ENCODE results near the gene MSH5.
A peak's percentile ranks its signal among the peaks of the same experiment; 100 is the strongest.

The MSH5 gene

DNA sequence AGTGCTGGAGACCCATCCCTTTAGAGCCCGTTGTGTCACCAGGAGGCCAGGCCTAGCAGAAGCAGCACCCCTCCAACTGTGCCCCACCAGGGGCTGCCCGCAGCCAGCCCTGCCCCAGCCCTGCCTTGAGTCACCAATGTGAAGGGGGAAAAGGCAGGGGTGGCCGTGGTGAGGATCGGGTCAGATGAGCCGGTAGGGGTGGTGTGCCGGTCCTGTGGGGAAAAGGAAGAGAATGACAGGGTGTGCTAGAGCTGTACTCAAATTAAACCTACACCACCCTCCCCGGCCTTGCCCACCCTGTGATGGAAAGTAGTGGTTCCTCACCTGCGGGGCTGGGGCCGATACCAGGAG is 25.7 kb downstream of the MSH5 start:
- no peak for DNase-seq (ENCODE audit: insufficient read length, low spot score)
- no peak for FAIRE-seq
- TF ChIP-seq SPI1 (IDR thresholded peaks at IDR 0.05; ENCODE audit: low read depth, low read length) = no peak
- TF ChIP-seq POLR2AphosphoS5 (IDR thresholded peaks at IDR 0.05; ENCODE audit: low read depth, low read length) = no peak
- TF ChIP-seq TAF1 (IDR thresholded peaks at IDR 0.05; ENCODE audit: low read depth, low read length) = no peak
- TF ChIP-seq POU2F2 (IDR thresholded peaks at IDR 0.05; ENCODE audit: low read depth, low read length) = no peak

DNA sequence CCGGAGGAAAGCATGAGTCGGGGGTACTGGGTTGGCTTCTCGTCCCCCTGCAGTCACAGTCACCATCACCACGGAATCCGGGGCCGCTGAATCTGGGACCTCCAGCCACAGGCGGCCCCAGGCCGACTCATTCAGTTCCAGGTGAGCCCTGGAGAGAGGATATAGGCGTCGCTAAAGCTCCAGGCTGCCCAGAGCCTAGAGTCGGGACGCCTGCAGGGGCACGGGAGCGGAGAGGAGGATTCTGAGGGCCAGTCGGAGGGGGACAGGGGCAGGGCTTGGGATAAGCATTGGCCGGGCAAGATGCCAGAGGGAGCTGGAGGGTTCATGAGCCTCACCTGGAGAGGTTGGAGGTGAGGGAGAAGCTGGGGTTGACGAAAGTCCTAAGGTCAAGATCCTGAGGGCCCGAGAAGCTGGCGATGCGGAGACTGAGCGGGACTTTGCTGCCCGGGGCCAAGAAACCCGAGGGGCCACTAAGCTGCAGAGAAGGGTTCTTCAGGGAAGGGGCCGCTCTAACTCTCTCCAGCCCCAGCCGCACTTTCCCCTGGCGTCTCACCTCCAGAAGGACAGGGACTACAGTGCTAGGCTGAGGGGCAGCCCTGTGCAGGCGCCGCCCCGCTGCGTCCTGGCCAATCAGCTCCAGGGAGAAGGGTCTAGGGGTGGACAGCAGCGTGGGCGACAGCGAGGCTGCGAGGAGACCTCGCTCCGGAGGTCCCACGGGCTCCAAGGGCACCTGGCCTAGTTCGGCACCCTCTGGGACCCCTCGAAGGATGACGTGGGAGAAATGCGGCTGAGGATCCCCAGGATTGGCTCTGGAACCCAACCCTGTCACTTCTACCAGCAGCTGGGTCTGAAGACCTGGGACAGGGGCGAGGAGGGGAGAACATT is 26.3 kb downstream of the MSH5 start:
- DNase-seq (ENCODE audit: insufficient read length, low spot score) (no peak), FAIRE-seq (peak; percentile 41)
- TF ChIP-seq PAX5 (IDR thresholded peaks at IDR 0.05; ENCODE audit: insufficient read depth, low read length, severe bottlenecking) = no peak
- TF ChIP-seq POLR2A (IDR thresholded peaks at IDR 0.05; ENCODE audit: low read depth, low read length) = no peak
- TF ChIP-seq POLR2AphosphoS5 (IDR thresholded peaks at IDR 0.05; ENCODE audit: low read depth, low read length) = no peak
- no peak for TF ChIP-seq SPI1 (IDR thresholded peaks at IDR 0.05; ENCODE audit: low read depth, low read length)

DNA sequence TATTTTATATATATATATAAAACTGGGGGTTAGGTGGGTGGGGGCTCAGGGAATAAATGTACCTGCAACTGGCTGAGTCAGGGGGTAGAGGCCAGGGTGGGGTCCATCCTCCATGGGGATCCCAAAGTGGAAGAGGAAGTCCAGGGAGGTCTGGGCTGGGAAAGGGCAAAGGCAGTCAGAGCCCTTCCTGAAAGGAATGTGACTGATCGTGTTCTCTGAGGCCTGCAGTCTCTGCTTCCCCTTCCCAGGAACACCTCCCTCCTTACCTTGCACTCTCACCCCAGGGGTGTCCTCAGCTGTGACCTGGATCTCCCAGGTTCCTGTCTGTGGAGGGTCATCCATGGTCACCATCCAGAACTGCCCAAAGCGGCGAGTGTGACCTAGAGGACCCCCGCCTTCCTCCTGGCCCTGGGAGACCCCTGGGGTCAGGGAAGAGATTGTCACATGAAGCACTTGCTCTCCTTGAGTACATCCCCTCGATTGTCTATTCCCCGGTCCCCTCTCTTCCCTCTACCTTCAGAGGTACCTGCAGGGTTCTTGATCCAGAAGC is 27.4 kb downstream of the MSH5 start:
- TF ChIP-seq POLR2AphosphoS5 (IDR thresholded peaks at IDR 0.05; ENCODE audit: low read depth, low read length) (no peak), PAX5 (IDR thresholded peaks at IDR 0.05; ENCODE audit: insufficient read depth, low read length, severe bottlenecking) (no peak), POU2F2 (IDR thresholded peaks at IDR 0.05; ENCODE audit: low read depth, low read length) (no peak), POLR2A (IDR thresholded peaks at IDR 0.05; ENCODE audit: low read depth, low read length) (no peak), SPI1 (IDR thresholded peaks at IDR 0.05; ENCODE audit: low read depth, low read length) (no peak), TAF1 (IDR thresholded peaks at IDR 0.05; ENCODE audit: low read depth, low read length) (no peak)
- no peak for FAIRE-seq
- DNase-seq (ENCODE audit: insufficient read length, low spot score) = no peak

DNA sequence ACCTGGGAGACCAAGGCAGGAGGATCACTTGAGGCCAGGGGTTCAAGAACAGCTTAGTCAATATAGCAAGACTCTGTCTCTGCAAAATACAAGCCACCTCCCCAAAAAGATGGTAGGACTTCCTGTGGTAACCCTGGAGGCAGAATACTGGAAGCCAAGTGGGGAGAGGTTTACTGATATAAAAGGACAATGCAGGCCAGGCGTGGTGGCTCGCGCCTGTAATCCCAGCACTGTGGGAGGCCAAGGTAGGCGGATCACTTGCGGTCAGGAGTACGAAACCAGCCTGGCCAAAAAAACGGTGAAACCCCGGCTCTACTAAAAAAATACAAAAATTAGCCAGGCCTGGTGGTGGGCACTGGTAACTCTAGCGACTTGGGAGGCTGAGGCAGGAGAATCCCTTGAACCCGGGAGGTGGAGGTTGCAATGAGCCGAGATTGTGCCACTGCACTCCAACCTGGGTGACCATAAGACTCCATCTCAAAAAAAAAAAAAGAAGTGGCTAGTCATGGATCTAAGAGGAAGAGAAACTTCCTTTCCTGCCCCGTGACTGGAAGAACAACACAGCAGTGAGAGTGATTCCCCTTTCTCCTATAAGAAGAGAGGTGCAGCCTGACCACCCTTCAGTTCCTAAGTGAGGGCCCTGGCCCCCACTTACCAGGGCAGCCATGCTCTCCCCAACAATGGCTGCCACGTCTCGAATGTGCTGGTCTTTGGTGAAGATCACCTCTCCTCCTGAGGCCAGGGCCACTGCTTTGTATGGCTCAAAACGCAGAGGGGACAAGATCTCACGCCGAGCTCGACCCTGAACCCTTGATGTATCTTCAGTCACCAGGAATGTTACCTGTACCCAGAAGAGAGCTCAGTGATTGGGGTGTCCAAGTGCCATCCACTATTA is 28.8 kb downstream of the MSH5 start:
- TF ChIP-seq POU2F2 (IDR thresholded peaks at IDR 0.05; ENCODE audit: low read depth, low read length) (no peak), POLR2AphosphoS5 (IDR thresholded peaks at IDR 0.05; ENCODE audit: low read depth, low read length) (no peak), SPI1 (IDR thresholded peaks at IDR 0.05; ENCODE audit: low read depth, low read length) (no peak), POLR2A (IDR thresholded peaks at IDR 0.05; ENCODE audit: low read depth, low read length) (no peak), PAX5 (IDR thresholded peaks at IDR 0.05; ENCODE audit: insufficient read depth, low read length, severe bottlenecking) (no peak), TAF1 (IDR thresholded peaks at IDR 0.05; ENCODE audit: low read depth, low read length) (no peak)
- no peak for DNase-seq (ENCODE audit: insufficient read length, low spot score)
- FAIRE-seq = no peak

DNA sequence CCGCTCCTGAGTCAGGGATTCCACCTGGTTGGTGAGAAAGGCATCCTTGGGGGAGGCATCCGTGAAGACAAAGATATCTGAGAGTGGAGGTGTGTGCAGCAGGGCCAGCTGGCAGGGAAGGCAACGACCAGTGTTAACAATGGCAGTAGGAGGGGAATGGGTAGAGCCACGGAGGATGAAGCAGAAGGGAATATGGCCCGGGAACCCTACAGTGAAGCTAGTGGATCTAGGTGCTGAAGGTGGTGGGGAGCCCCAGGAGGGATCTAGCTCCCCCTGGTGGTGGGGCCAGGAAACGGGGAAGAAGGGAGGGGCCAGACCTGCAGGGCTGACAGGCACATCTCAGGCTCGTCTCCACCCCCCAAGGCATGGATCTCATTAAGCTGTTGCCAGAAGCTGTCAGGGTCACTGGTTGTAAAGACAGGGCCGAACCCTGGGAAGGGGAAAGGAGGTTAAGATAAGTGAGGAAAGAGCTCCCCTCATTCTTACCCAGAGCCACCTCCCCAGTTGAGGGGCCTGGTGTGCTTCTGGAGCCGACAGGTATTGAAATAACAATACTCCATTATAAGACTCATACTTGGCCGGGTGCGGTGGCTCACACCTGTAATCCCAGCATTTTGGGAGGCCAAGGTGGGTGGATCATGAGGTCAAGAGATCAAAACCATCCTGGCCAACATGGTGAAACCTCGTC is 30.0 kb downstream of the MSH5 start:
- DNase-seq (ENCODE audit: insufficient read length, low spot score) (peak; percentile 86), FAIRE-seq (peak; percentile 80)
- TF ChIP-seq SPI1 (IDR thresholded peaks at IDR 0.05; ENCODE audit: low read depth, low read length) (no peak), PAX5 (IDR thresholded peaks at IDR 0.05; ENCODE audit: insufficient read depth, low read length, severe bottlenecking) (no peak), TAF1 (IDR thresholded peaks at IDR 0.05; ENCODE audit: low read depth, low read length) (no peak), POU2F2 (IDR thresholded peaks at IDR 0.05; ENCODE audit: low read depth, low read length) (no peak), POLR2A (IDR thresholded peaks at IDR 0.05; ENCODE audit: low read depth, low read length) (no peak), POLR2AphosphoS5 (IDR thresholded peaks at IDR 0.05; ENCODE audit: low read depth, low read length) (no peak)

DNA sequence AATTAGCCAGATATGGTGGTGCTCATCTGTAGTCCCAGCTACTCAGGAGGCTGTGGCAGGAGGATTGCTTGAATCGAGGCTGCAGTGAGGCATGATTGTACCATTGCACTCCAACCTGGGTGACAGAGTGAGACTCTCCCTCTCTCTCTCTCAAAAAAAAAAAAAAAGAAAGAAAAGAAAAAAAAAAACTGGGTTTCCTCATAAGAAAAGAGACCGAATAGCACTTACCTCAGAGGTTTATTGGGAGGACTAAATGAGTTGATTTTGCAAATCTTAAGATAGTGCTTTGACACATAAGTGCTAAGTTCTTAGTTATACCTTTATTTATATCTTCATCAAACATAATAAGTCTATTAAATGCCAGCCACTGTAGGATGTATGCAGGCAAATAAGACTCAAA is 31.1 kb downstream of the MSH5 start:
- DNase-seq (ENCODE audit: insufficient read length, low spot score) (no peak), FAIRE-seq (no peak)
- no peak for TF ChIP-seq TAF1 (IDR thresholded peaks at IDR 0.05; ENCODE audit: low read depth, low read length)

DNA sequence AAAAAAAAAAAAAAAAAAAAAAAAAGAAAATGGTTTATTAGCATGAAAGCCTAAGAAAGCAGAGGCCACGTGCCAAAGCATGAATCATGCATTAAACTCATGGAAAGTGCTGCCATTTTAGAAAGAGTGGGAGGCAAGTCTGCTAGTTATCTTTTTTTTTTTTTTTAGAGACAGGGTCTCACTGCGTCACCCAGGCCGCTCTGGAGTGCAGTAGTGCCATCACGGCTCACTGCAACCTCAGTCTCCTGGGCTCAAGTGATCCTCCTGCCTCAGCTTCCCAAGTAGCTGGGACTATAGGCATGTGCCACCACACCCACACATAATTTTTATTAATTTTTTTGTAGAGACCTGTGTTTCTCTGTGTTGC is 32.2 kb downstream of the MSH5 start:
- FAIRE-seq (no peak), DNase-seq (ENCODE audit: insufficient read length, low spot score) (no peak)
- no peak for TF ChIP-seq PAX5 (IDR thresholded peaks at IDR 0.05; ENCODE audit: insufficient read depth, low read length, severe bottlenecking)

DNA sequence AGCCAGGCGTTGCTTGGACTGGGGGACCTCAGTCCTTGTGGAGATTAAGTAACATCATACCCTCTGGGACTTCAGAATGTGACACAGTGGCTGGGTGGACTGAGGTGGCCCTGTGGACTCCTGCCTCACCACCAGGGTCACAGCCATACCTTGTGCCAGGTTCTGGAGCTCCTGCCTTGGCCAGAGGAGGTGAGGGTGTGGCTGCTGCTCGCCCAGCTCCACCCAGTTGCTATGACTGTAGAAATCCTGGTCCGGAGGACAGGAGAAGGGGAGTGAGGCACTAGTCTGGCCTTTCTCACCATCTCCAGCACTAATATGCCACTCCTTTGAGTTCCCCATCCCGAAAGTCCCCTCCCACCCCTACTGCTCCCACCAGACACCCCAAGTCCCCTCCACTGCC is 35.4 kb downstream of the MSH5 start:
- FAIRE-seq (no peak), DNase-seq (ENCODE audit: insufficient read length, low spot score) (no peak)
- TF ChIP-seq POLR2AphosphoS5 (IDR thresholded peaks at IDR 0.05; ENCODE audit: low read depth, low read length) (no peak), POLR2A (IDR thresholded peaks at IDR 0.05; ENCODE audit: low read depth, low read length) (no peak)

DNA sequence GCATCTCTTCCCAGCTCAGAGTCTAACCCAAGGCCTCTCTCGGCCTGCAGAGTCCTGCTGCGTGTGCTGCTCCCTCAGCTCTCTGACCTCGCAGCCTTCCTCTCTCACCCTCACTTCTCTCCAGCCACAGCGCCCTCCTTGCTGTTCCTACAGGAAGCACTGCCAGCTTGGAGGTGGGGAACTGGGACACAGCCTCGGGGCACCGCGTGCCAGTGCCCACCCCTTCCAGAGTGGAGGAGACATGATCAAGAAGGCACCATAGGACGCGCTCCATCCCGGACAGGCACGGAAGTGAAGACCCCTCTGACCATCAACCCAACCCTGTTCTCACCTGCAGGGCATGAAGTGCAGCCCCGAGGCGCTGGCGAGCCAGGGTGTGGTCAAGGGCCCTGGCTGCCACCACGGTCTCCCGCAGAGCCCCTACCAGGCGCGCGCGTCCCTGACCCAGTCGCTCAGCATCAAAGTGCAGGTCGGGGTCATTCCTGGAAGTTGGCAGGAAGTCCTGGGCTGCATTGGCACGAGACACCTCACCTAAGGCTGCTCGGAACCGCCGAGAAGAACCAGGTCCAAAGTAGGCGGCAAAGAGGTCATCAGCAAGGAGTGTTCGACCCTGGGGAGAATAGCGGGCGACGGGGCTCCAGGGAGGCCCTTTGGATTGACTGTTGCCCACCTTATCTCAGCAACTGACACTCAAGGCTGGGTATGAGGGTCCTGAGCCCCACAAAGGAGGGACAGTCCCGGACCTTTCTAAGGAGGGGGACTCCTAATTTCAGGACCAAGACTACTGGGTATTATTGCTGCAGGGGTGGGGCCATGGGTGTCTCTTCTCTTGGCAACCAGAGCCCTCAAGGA is 36.1 kb downstream of the MSH5 start:
- DNase-seq (ENCODE audit: insufficient read length, low spot score) (no peak), FAIRE-seq (no peak)

More for the DNA sequence above, 36.1 kb downstream of the MSH5 start:
- TF ChIP-seq PAX5 (IDR thresholded peaks at IDR 0.05; ENCODE audit: insufficient read depth, low read length, severe bottlenecking) (no peak), POU2F2 (IDR thresholded peaks at IDR 0.05; ENCODE audit: low read depth, low read length) (no peak), POLR2AphosphoS5 (IDR thresholded peaks at IDR 0.05; ENCODE audit: low read depth, low read length) (no peak), TAF1 (IDR thresholded peaks at IDR 0.05; ENCODE audit: low read depth, low read length) (no peak), POLR2A (IDR thresholded peaks at IDR 0.05; ENCODE audit: low read depth, low read length) (no peak), SPI1 (IDR thresholded peaks at IDR 0.05; ENCODE audit: low read depth, low read length) (no peak)

All from GM12891 (cell line).